Astrocyte of the cerebellum (primary cell): Measurements from ENCODE around the gene THAP8.

Experiments
- DNase-seq: peaks from one replicate; pipeline ENCODE4 v3.0.0-alpha.2; 2011; ENCODE audit warnings: low read depth
- H3K4me3 ChIP-seq: 2 replicates; pipeline ENCODE4 v1.5.1; 2011; ENCODE audit warnings: mild to moderate bottlenecking, low read depth, low read length, moderate library complexity
- in situ Hi-C: cut with HindIII; loops from 2 replicates; pipeline ENCODE4 v1.10.0; 2017; ENCODE audit warnings: low sequenced_read_pairs
- TF ChIP-seq, protein P1 (sequence below): IDR thresholded peaks from 2 replicates; pipeline ENCODE4 v1.5.1; 2012; ENCODE audit warnings: low read length, low read depth, moderate library complexity, mild to moderate bottlenecking; ENCODE audit errors: missing control alignments

Gene THAP8

DNA sequence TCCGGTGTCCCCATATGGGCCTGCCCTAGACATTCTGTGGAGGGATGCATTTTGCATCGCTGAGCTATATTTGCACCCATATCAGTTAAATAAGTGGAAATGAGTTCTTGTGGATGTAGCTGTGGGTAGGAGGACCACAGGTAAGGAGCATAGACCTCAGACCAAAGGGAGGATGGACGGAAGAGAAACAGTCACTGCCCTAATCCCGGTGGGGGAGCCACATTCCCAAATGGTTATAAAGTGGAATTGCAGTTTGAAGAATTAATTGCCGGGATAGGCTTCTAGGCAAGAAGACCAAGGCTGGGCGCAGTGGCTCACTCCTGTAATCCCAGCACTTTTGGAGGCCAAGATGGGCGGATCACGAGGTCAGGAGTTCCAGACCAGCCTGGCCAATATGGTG is 57.3 kb downstream of the THAP8 start:
- TF ChIP-seq, protein P1, sequence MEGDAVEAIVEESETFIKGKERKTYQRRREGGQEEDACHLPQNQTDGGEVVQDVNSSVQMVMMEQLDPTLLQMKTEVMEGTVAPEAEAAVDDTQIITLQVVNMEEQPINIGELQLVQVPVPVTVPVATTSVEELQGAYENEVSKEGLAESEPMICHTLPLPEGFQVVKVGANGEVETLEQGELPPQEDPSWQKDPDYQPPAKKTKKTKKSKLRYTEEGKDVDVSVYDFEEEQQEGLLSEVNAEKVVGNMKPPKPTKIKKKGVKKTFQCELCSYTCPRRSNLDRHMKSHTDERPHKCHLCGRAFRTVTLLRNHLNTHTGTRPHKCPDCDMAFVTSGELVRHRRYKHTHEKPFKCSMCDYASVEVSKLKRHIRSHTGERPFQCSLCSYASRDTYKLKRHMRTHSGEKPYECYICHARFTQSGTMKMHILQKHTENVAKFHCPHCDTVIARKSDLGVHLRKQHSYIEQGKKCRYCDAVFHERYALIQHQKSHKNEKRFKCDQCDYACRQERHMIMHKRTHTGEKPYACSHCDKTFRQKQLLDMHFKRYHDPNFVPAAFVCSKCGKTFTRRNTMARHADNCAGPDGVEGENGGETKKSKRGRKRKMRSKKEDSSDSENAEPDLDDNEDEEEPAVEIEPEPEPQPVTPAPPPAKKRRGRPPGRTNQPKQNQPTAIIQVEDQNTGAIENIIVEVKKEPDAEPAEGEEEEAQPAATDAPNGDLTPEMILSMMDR = no peak
- H3K4me3 ChIP-seq = no peak overlapping the region
- DNase-seq = no peak
- in situ Hi-C loops = no loop called here

DNA sequence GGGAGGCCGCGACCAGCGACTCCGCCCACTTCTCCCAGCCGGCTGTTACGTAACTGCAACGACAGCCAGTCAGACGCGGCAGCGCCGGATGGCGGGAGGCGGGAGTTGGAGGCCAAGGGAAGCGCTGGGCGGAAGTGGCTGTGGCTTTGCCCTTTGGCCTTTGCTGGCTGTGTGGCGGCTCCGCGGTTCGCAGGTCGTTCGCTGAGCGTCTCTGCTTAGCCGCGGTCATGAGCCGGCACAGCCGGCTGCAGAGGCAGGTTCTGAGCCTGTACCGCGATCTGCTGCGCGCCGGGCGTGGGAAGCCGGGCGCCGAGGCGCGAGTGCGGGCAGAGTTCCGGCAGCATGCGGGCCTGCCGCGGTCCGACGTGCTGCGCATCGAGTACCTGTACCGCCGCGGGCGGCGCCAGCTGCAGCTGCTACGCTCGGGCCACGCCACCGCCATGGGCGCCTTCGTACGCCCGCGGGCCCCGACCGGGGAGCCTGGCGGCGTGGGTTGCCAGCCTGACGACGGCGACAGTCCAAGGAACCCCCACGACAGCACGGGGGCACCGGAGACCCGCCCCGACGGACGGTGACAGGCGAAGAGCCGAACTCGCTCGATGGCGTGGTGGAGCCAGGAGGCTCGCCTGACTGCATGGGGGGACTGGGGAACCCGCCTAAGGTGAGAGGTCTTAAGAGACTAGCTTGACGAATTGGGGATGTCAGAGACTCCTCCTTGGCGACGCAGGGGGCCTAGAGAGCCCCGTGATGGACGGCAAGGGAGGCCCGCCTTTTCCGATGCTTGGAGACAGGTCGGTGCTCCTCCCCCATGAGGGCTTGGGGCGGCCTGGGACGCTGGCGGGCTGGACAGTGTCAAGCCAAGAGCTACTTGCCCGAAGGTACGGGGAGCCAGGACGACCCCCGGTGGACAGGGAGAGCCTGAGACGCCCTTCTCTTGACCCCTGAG is 58.8 kb downstream of the THAP8 start, which contains the start of gene SDHAF1:
Gene SDHAF1 (plus strand): TSS at position 141 of the 946 bp plus-strand sequence. CDS start 87 bp downstream, at position 228.
- peak within 1 kb of the TSS; percentile 68 for H3K4me3 ChIP-seq
- DNase-seq = peak; percentile 78
- TF ChIP-seq, protein P1 = no peak
- in situ Hi-C loops = no loop called here

DNA sequence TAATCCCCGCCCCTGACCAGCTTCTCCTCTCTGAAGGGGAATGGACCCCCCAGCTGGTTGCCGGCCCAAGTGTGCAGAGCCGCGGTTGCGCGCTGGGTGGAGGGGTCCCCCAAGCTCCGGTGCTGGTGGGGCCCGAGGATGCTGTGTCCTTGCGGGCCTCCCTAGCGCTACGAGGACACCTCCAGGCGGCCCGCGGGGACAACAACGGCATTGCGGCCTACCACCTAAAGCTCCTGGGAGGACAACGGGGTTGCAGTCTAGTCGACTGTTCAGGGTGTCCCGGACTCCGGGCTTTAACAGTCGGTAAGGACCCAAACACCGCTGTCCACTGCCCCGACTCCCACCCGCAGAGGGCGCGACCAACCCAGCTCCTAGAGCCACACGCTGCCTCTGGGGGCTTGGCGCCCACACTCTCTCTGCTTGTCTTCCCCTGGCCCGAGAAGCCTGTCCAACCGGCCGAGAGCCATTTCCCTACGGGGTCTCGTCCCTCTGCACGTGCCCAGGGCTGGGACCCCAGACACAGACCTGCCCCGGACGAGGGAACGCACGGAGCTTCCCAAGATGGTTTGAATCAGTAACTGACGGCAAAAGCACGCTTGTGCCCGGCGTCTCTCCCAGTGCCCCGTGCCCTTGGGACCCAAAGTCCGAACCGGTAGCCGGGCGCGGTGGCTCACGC is 60.0 kb downstream of the THAP8 start:
- DNase-seq = no peak
- in situ Hi-C loops = no loop called here
- peak overlapping the region; percentile 68 for H3K4me3 ChIP-seq
- TF ChIP-seq, protein P1 = no peak

DNA sequence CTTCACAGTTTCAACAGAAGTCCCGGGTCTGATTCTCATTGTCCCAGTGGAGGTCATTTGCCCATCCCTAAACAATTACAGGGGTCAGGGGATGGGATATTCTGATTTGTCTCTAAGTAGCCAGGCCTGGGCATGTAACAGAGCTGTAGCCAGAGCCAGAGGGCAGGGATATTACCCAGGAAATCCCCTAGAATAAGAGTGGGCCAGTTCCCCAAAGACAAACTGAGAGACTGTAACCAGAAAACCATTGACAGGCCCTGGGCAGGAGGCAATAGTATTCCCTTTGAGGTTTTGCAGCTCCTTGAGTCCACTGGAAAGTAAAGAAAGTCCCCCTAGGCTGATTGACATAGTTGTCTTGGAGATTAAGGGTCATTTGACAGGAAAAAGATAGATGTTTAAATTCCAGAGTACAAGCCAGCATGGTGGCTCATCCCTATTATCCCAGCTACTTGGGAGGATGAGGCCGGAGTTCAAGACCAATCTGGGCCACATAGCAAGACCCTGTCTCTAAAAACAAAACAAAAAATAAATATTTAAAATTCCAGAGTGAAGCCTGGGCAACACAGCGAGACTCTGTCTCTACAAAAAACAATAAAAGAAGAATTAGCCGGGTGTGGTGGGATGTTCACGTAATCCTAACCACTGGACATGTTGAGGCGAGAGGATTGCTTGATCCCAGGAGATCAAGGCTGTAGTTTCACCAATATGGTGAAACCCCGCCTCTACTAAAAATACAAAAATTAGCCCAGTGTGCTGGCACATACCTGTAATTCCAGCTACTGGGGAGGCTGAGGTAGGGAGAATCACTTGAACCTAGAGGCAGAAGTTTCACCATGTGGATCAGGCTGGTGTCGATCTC is 60.9 kb downstream of the THAP8 start:
- no peak overlapping the region for H3K4me3 ChIP-seq
- TF ChIP-seq, protein P1 = no peak
- no peak for DNase-seq
- in situ Hi-C loops = no loop called here

DNA sequence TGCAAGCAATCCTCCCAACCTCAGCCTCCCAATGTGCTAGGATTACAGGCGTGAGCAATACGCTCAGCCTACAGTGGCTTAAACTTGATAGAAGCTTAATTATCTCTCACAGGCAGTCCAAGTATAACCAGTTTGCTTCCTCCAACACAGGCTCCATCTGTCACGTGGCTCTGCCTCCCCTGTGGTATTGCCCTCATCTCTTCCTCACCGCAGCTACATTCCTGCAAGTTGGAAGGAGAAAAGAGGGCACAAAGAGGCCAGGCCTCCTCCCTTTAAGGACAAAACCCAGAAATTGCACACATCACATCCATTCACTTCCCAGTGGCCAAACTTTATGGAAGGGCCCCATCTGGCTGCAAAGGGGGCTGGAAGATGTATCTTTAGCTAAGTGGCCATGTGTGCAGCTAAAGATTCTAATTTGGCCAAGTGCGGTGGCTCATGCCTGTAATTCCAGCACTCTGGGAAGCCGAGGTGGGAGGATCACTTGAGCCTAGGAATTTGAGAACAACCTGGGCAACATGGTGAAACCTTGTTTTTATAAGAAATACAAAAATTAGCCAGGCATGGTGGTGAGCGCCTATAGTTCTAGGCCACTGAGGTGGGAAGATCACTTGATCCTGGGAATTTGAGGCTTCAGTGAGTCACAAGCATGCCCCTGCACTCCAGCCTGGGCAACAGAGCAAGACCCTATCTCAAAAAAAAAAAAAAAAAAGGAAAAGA is 62.2 kb downstream of the THAP8 start:
- TF ChIP-seq, protein P1 = no peak

More for the DNA sequence above, 62.2 kb downstream of the THAP8 start:
- DNase-seq = no peak
- H3K4me3 ChIP-seq = no peak overlapping the region
- in situ Hi-C loops = no loop called here
